WI38 (cell line): ENCODE measurements around the gene SUFU.

Experiments used
- H3K4me3 ChIP-seq: 2 replicates; pipeline ENCODE4 v1.5.1; 2011; ENCODE audit warnings: low read depth, mild to moderate bottlenecking, control low read depth, low read length
- TF ChIP-seq, protein P1 (sequence below): IDR thresholded peaks from 2 replicates; pipeline ENCODE4 v1.5.1; 2012; ENCODE audit warnings: low read depth, mild to moderate bottlenecking, control low read depth, low read length

SUFU gene

DNA sequence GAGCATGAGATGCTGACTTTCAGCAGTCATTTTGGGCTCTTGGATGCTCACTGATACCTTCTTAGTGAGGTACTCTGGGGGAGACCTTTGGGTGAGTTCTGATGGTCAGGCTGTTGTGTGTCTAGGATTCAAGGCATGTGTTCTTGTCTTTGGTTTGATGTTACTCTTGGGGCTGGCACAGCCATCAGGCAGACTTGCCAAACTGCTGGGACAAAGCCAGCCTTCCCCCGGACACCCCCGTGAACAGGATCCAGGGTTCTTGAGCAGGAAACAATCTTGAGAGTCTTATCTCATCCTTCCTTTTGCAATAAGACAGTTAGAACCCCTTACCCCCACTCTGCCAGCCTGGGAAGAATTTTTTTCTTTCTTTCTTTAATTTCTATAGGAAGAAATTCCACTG is 42.2 kb downstream of the SUFU start:
- H3K4me3 ChIP-seq: no peak overlapping the region
- TF ChIP-seq, protein P1, sequence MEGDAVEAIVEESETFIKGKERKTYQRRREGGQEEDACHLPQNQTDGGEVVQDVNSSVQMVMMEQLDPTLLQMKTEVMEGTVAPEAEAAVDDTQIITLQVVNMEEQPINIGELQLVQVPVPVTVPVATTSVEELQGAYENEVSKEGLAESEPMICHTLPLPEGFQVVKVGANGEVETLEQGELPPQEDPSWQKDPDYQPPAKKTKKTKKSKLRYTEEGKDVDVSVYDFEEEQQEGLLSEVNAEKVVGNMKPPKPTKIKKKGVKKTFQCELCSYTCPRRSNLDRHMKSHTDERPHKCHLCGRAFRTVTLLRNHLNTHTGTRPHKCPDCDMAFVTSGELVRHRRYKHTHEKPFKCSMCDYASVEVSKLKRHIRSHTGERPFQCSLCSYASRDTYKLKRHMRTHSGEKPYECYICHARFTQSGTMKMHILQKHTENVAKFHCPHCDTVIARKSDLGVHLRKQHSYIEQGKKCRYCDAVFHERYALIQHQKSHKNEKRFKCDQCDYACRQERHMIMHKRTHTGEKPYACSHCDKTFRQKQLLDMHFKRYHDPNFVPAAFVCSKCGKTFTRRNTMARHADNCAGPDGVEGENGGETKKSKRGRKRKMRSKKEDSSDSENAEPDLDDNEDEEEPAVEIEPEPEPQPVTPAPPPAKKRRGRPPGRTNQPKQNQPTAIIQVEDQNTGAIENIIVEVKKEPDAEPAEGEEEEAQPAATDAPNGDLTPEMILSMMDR: no peak

DNA sequence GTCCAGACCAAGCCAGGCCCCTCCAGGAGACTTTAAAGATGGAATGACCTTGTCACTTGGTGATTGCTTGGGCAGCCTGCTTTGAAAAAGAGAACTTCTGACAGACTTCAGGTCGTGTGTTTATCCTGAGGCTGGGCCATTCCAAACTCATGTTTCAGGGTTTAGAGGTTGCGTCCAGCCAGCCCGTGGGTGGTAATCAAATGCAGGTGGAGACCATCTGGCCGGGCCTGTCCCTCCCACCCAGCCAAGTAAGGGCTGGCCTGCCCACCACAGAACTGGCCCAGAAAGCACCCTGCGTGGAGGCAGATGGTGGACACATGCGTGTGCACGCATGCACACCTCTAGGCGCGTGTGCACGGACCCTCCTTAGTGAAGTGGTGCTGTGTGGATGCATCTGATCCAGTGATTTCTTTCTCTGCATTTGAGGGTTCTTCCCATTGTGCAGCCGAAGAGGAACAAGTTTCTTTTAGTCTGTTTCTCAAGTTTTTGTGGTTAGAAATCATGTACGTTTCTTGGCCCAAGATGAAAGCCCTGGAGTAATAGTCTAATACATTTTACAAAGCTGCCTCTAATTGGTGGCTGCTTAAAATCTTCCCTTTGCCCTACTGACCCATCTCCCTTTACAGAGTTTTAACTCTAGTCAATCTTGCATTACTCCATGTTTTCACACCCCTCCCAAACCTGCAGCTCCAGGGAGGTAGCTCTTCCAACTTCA is 43.0 kb downstream of the SUFU start:
- TF ChIP-seq, protein P1: no peak
- no peak overlapping the region for H3K4me3 ChIP-seq

DNA sequence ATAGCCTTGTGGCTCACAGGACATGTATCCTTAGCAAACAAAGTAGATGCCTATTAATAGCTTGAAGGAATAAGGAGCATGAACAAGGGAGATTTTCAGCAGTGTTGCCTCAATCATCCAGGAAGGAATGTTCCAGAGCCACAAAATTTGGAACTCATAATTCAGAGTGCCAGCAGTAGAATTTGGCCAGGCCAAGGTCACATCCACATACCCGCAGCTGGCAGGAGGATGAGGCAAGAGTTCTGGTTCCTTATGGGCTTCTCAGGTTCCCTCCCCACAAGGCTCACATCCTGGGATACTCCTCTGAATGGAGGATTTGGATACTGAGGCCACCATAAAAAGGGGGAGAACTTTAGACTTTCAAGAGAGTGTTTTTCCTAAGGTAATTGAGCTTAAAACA is 45.8 kb downstream of the SUFU start:
- no peak overlapping the region for H3K4me3 ChIP-seq
- TF ChIP-seq, protein P1: no peak

- TF ChIP-seq, protein P1: no peak
- H3K4me3 ChIP-seq: no peak overlapping the region
Observed at GRCh38 chr10:102550636-102551210, 47.0 kb downstream of the SUFU start.

DNA sequence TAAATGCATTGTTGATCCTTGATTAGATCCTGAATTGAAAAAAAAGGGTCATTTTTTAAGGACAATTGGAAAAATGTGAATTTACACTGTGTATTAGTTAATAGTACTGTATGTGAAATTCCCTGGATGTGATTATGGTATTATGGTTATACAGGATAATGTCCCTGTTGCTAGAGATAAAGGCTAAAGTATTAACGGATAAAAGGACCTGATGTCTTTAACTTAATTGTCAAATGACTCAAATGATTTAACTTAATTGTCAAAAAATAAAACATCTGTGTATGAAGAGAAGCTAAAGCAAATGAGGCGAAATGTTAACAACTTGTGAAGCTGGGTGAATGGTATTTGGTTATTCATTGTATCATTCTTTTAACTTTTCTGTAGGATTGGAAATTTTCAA is 48.8 kb downstream of the SUFU start:
- no peak overlapping the region for H3K4me3 ChIP-seq
- TF ChIP-seq, protein P1: no peak

DNA sequence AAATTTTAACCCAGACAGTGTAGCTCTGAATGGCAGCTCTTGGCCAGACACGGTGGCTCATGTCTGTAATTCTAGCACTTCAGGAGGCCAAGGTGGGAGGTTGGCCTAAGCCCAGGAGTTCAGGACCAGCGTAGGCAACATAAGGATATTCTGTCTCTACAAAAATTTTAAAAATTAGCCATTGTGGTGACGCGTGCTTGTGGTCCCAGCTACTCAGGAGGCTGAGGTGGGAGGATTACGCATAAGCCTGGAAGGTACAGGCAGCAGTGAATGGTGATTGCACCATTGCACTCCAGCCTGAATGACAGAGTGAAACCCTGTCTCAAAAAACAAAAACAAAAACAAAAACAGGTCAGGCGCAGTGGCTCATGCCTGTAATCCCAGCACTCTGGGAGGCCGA is 50.0 kb downstream of the SUFU start:
- H3K4me3 ChIP-seq: no peak overlapping the region
- TF ChIP-seq, protein P1: no peak

GRCh38 chr10:102554531-102554930 is 50.8 kb downstream of the SUFU start:
- H3K4me3 ChIP-seq: no peak overlapping the region
- TF ChIP-seq, protein P1: no peak
